GM21717 (cell line): ENCODE measurements around the gene PCBP3.
"Not testable (repeated sequence)": the region's sequence is repeated elsewhere in the genome, so short reads cannot be mapped to it uniquely, and the experiment has no call there.

Experiments used
- ATAC-seq: cut with Tn5 transposase; IDR thresholded peaks from one replicate; pipeline ENCODE4 v1.9.1; 2021; ENCODE audit warnings: mild to moderate bottlenecking, moderate library complexity; ENCODE audit not compliant: unreplicated experiment

The PCBP3 gene

DNA sequence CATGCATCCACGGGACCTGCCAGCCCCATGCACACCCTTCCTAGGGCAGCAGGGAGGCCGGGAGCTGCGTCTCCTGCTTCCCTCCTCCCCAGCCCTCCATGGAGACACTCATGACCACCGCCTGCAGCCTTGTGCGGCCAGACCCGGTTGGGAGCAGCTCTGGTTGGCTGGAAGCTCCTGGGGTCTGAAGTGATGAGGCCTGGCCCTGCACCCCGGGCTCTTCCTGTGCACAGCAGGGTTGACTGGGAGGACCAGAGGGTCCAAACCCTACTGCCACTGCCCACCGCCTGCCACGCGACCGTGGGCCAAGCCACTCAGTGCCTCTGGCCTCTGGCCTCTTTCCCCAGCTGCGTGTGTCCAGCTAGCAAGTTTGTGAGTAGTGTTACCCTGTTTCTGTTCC is 226.9 kb downstream of the PCBP3 start:
- ATAC-seq, result no peak

DNA sequence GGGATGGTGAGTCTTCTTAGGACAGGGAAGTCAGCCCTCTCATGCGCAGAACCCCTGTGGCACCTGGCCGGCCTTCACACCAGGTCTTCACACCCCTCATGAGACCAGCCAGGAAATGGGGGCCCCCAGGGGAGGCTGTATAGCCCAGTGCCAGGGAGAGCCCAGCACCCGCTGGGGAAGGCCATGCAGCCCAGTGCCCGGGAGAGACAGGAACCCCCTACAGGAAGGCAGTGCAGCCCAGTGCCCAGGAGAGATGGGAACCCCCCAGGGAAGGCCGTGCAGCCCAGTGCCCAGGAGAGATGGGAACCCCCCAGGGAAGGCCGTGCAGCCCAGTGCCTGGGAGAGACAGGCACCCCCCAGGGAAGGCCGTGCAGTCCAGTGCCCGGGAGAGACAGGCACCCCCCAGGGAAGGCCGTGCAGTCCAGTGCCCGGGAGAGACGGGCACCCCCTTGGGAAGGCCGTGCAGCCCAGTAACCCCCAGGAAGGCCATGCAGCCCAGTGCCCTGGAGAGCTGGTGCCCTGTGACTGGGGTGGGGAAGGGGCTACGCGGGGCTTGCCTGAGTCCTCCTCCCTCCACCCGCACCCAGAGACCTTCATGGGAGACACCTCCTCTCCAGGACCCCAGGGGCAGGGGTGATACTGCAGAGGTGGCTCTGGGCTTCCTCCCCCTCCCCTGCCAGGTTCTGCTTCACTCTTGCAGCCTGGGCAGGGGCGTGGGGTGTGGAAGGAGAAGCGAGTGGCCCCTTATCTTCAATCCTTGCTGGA is 227.5 kb downstream of the PCBP3 start:
- no peak for ATAC-seq

DNA sequence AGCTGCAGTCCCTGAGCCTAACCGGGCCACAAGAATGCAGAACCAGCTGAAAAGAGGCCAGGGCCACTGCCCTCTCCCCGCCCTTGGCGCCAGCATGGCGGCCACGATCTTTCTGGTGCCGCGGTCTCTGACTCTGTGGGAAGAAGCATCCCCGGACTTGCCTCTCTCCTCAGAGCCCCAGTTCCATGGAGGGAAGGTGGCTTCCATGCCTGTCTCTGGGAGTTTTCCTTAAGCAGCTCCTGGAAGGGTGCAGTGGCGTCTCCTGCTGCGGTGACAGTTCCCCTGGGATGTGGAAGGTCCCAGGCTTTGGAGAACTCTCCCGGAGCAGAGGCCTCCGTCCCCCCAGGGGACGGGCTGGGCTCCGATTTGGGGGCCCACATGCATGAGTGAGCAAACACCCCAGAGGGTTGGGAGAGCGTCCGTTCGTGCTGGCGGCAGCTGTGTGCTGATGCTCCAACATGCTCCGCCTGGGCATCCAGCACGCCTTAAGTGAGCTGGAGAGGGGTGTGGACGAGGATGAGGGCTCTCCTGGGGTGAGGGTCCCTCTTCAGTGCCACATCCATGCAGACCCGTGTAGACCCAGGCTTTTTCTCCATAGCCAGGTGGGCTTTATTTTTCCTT is 228.2 kb downstream of the PCBP3 start:
- ATAC-seq, result no peak

DNA sequence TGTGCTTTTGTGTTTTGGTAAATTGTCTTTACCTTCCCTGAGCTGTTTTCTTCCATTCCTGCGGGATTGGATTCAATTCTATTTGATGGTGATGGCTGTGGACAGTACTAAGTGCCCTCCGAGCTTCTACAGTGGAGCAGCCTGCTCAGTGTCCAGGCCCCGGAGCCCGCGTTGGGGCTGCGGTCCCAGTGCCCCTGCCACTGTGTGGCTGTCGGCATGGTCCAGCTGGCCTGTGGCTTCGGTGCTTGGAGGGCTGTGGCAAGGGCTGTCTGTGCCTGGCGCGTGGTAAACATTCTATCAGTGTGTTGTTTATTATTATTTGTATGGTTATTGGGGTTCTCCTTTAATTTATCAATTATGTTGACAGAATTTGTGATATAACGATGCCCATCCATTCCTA is 228.9 kb downstream of the PCBP3 start:
- ATAC-seq, result no peak

DNA sequence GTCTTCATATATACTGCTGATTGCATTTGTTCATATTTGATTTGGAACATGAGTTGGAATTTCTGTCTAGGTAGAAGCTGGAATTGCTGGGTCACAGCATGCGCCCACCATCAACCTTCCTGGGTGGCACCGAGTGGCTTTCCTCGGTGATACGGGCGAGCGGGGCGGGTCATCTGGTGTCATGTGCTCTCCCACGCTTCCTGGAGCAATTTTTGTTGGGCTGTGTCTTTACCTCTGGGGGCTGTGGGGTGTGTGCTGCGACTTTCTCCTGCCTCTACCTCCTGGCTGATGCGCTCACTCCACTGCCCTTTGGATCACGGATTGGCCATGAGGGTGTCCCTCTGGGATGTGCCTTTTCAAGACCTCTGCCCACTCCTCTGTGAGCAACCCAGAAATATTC is 229.4 kb downstream of the PCBP3 start:
- ATAC-seq, result no peak

DNA sequence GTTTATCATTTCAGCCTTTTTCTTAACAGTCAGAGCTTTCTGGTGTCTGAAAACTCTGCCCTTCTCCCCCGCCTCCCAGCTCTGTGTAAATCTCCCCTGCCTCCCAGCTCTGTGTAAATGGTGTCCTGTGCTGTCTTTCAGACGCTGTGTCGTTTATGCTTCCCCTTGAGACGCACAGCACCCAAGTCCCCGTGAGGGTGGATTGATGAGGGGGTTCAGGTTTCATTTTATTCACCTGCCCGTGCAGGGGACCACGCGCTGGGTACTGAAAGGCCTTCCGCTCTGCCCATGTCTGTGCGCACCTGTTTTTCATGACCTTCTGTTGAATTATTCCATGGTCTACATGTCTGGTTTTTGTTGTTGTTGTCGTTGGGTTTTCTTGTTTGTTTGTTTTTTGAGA is 229.9 kb downstream of the PCBP3 start:
- no peak for ATAC-seq

DNA sequence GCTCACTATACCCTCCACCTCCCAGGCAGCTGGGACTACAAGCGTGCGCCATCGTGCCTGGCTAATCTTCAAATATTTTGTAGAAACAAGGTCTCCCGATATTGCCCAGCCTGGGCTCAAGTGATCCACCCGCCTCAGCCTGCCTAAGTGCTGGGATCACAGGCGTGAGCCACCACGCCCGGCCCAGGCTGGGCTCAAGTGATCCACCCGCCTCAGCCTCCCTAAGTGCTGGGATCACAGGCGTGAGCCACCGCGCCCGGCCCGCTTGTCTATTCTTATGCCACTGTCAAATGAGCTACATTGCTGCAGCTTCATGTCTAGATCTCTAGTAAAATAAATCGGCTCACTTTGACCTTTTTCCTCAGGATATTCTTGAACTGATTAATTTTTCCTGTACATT is 230.3 kb downstream of the PCBP3 start:
- no peak for ATAC-seq

DNA sequence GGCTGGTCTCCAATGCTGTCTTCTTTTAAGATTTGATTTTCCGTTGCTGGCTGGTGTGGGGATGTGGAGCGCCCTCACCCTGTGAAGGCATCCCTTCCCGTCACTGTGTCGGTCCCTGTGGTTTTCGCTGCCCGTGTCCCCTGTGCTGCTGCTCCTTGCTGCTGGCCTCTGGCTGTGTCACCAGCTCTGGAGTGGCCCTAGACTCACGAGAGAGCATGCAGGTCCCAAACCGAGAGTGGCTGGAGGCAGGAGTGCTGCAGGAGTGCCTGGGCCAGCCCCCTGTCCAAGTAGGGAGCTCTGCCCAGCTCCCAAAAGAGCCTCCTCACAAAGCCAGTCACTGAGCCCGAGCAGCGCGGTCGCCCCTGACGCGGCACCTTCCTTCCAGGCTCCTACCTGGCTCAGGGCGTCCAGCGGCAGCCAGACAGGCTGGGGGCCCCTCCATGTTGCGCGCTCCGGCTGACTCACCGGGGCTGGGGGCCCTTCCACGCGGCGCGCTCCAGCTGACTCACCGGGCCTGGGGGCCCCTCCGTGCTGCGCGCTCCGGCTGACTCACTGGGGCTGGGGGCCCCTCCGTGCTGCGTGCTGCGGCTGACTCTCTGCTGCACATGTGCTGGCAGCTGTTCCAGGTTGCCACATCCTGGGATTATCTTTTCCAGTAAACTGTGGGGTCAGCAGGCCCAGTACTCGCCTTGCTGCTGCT is 231.3 kb downstream of the PCBP3 start:
- no peak for ATAC-seq

DNA sequence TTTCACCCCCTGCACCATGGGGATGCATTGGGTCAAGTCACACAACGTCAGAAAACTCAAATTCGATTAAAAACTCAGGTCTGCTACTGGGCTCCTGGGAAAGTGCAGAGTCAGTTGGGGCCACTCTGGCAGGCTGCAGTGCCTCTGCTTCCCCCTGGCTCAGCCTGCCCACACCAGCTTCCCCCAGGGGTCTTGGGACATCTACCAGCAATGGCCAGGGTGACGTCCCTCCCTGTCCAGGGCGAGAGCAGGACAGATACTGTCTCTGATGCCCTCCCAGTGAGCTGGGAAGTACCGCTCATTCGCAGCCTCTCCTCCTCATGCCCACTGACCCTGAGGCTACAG is 231.9 kb downstream of the PCBP3 start:
- ATAC-seq, result no peak

DNA sequence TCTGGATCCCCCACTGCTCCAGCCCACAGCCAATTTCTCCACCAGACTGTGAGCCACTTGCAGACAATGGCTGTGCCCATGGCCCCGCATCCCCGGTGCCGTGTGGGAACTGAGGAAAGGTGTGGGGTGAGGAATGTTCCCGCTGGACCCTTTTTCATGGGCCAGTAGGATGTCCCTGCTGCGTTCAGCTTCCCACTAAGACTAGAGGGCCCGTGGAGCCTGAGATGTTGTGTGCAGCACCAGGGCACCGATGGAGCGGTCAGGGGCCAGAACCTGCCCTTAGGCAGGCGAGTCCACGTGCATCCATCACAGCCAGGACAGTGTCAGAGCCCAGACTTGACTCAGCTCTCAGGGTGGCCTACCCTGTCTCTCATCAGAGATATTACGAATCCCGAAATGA is 232.4 kb downstream of the PCBP3 start:
- no peak for ATAC-seq

DNA sequence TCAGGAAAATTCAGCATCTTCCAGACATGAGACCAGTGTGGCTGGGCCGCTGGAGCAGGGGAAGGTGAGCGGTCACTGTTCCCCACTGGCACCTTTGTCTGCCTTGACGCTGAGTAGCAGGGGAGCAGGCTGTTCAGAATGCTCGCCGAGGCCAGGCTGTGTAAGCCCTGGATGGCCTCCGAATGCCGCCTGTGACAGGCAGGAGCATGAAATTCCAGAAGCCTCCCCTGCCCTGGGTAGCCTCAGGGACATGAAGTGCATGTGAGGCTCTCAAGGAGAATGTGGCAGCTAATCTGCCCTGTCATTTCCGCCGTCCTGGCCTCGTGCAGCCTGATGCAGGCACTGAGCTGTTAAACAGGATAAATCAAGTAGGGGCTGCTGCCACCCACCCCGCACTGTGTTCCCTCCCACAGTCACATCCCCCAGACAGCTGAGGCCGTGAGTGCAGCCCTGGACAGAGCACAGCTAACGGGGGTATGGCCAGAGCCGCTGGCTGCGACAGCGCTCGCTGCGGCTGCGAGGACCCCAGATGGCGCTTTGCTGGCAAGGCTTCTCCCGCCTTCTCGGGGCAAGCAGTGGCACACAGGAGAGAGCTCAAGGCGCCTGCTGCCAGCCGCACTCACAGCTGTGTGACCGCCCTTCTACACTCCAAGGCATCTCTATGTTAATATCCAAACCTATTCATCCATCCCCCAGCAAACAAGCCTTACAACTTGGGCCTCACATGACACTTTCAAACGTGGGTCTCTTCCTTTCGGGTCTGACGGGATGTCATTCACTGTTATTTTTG is 233.1 kb downstream of the PCBP3 start:
- no peak for ATAC-seq

DNA sequence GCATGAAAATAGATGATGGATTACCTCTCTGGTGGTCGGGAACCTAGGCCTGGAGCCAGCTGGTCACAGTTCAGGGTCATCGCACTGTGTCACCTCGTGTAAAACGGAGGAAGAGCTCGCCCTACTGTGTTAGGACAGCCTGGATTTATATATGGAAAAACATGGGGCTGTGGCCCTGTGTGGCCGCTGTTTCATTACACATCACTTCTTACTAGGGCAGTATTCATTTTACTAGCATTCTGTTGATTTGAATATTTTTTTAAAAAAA is 233.6 kb downstream of the PCBP3 start:
- ATAC-seq, result no peak

DNA sequence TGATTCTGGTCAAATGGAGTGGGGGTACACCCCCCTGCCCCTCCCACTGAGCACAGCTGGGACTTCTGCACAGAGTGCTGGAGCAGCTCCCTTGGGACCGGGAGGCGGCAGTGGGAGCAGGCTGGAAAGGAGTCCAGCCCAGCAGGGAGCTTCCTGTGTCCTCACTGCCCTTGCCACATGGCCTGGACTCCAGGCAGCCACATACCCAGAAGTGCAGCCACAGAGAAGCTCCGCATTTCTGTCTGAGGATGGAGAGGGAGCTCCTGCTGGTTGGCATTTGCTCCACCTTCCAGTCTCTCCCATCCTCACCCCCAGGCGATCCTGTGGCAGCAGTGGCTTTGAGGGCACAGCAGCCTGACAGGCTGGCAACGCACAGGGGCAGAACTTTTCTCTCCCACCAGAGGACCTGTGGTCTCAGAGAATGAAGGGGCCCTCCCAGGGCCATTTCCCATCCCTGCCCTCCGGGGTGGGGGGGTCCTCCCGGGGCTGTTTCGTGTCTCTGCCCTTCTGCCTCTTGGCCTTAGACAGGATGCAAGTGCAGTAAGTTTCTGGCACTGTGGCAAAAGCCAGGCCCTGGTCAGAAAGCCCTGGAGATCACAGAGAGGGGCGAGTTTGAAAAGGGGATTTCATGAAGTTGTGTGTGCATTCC is 234.4 kb downstream of the PCBP3 start:
- ATAC-seq, result no peak

DNA sequence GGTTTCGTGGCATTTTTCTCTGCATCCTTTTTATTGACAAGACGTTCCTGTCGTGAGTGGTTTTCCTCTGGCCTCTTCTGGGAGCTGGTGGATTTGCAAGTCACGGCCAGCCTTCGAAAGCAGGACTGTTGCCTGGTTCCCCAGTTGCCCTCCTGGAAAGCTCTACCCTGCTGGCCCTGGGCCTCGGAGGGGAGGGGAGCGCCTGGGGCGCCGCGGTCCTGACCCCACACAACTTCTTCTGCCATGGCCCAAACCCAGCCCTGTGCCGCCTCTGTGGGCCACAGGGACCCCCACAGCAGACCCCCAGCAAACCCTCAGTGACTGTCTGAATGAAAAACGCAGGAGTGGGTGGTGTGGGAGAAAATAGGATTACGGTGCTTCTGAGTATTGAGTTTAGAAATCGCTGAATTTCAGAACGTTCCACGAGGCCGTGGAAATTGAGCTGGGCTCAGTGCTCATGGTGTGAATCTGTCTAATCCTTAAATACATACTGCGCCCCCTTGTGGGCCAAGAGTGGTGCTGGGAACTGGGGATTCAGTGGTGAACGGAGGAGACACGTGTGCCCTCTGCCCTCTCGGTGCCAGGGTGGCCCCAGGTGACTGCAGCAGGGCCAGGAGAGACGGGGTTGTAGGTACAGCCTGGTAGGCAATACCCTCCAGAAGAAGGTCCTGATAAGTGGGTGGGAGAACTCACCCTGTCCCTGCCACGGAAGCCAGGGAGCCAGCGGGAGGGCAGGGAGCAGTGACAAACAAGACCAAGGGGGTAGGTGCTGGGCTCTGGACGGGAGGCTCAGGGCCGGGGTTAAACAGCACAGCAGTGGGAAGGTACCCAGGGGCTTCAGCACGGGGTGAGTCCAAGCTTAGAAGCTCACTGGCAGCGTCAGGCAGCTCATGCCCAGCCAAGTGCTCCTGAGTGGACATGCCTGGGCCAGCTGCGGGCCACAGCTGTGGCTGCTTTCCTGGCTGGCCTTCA is 236.9 kb downstream of the PCBP3 start:
- ATAC-seq, result no peak

DNA sequence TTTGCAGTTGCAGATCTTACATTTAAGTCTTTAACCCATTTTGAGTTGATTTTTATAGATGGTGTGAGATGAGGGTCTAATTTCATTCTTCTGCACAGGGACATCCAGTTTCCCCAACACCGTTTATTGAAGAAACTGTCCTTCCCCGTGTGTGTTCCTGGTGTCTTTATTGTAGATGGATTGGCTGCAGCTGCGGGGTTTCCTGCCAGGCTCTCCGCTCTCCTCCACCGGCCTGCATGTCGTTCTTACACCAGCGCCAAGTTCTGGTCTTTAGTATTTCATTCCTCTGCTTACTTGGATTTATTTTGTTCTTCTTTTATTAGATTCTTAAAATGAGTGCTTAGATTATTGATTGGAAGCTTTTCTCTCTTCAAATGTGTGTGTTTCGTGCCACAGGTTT is 239.1 kb downstream of the PCBP3 start:
- ATAC-seq, result no peak

DNA sequence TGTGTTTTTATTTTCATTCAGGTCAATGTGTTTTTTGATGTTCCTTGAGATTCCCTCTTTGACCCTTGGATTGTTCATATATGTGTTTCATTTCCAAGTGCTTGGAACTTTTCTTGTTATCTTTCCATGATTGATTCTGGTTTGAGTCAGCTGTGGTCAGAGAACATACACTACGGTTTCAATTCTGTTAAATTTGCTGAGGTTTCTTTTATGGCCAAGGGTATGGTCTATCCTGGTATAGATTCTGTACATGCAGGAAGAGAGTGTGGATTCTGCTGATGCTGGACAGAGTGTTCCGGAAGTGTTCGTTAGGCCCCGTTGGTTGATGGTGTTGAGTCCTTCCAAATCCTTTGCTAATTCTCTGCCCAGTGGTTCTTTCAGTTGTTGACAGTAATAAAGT is 239.6 kb downstream of the PCBP3 start:
- ATAC-seq, result no peak

DNA sequence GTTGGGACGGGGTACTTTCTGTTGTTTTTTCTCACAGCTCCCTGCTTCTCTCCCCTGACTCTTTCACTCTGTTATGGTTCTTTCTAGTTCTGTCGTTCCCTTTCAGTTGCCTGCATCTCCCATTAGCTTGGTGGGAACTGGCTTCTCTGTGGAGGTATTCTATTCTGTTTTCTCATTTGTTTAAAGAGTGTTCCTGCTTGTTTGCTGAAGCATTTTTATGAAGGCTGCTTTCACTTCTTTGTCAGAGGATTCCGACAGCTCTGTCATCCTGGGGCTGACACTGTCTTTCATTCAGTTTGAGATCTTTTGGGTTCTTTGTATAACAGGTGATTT is 242.0 kb downstream of the PCBP3 start:
- no peak for ATAC-seq

DNA sequence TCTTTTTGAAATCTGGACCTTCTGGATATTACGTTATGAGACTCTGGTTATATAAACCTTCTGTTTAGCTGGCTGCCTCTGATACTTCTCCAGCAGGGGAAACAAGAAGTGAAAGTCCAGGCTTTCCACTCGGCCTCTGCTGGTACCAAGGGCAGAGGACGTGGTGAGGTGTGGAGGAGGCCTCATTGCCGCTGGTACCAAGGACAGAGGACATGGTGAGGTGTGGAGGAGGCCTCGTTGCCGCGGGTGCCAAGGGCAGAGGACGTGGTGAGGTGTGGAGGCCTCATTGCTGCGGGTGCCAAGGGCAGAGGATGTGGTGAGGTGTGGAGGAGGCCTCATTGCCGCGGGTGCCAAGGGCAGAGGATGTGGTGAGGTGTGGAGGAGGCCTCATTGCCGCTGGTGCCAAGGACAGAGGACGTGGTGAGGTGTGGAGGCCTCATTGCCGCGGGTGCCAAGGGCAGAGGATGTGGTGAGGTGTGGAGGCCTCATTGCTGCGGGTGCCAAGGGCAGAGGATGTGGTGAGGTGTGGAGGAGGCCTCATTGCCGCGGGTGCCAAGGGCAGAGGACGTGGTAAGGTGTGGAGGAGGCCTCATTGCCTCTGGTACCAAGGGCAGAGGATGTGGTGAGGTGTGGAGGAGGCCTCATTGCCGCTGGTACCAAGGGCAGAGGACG is 242.5 kb downstream of the PCBP3 start:
- not testable (repeated sequence) for ATAC-seq

DNA sequence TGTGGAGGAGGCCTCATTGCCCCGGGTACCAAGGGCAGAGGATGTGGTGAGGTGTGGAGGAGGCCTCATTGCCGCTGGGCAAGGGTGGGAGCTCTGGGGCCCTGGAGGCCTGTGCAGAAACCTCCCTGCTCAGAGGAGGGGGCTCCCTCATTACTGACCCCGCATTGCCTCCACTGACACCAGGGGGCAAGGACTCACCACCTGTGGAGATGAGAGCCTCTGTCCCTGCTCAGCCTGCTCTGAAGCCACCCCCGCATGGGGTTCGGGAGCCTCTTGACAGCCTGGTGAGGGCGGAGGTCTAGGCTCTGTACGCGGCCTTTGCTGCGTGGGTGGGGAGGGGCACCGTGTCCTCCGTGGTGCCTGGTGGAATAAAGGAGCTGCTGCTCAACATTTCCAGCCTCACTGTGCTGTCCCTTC is 243.1 kb downstream of the PCBP3 start:
- no peak for ATAC-seq

DNA sequence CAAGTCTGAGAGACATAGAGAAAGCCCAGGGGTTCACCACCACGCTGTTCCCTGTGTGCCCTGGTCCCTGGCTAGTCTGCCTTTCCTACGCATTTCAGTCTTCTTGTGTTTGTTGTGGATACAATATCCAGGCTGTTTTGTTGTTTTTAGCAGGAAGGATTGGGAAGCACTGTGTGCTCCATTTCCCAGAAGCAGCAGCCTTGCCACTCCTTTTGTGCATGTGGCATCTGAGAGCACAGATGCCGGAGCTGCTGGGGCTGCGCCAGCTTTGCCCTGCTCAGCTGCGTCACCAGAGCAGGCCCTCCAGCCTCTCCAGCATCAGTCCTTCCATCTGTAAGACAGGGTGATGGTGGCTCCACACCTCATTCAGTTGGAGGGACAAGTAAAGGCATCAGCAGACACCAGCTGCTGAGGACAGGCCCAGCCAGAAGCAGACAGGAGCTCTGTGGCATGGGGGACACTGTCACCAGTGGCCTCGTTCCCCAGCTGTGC is 243.6 kb downstream of the PCBP3 start:
- ATAC-seq, result no peak
